ENCODE data around the gene MEGF10. TPM values are rescaled to one million over a fixed set of nuclear protein-coding genes. Genes with fewer than 3 reads are reported as not detected.

Gene MEGF10
- total RNA-seq, 1 experiment from 2014 or later: not detected

DNA sequence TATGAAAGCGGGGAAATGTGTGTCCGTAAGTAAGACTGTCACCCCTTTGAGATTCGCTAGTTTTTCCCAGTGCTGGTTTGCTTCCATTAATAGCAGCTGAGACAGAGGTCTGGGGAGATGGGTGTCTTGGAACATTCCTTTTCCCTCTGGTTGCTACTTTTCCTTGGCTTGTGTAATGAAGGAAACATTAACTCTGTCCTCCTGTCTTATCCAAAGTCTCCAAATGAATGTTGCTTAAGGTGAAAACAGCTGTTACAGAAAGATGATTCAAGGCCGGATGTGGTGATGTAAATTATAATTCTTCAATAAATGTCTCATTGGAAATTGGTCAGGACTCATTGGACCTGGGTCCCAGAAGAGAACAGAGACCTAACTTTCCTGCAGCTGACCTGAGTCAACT, 50.0 kb downstream of the MEGF10 start:
- Histone ChIP-seq H2AFZ (no peak overlapping the region), H3K9me2 (ENCODE audit: insufficient read depth) (no peaks in the 10 kb centered on the region), H3K27me3 (ENCODE audit: insufficient read depth, low read depth) (no peaks in the 10 kb centered on the region), H3F3A (ENCODE audit: insufficient read depth, low read depth) (no peaks in the 10 kb centered on the region), H3K4me2 (no peak overlapping the region), H3K79me2 (ENCODE audit: low read depth) (no peaks in the 10 kb centered on the region), H3K4me1 (replicated peaks; ENCODE audit: insufficient read depth) (no peaks in the 10 kb centered on the region), H3K36me3 (ENCODE audit: low read depth) (no peaks in the 10 kb centered on the region), H3K27ac (no peak overlapping the region), H3K4me3 (no peak overlapping the region), H3K9me3 (ENCODE audit: insufficient read depth, low read depth) (no peaks in the 10 kb centered on the region), H4K20me1 (ENCODE audit: insufficient read depth) (no peaks in the 10 kb centered on the region)
- CTCF ChIA-PET: no interaction called here
- no TSS peak for BruUV-seq (replicated peaks)
- intact Hi-C loops (cut with micrococcal nuclease; ENCODE audit: unreplicated experiment): no loop called here
- DNase-seq: no peak
- POLR2A ChIA-PET (ENCODE audit: unreplicated experiment): no interaction called here
- no peak for TF ChIP-seq EZH2 (IDR thresholded peaks at IDR 0.05; ENCODE audit: low read depth)
- TF ChIP-seq, protein P1, sequence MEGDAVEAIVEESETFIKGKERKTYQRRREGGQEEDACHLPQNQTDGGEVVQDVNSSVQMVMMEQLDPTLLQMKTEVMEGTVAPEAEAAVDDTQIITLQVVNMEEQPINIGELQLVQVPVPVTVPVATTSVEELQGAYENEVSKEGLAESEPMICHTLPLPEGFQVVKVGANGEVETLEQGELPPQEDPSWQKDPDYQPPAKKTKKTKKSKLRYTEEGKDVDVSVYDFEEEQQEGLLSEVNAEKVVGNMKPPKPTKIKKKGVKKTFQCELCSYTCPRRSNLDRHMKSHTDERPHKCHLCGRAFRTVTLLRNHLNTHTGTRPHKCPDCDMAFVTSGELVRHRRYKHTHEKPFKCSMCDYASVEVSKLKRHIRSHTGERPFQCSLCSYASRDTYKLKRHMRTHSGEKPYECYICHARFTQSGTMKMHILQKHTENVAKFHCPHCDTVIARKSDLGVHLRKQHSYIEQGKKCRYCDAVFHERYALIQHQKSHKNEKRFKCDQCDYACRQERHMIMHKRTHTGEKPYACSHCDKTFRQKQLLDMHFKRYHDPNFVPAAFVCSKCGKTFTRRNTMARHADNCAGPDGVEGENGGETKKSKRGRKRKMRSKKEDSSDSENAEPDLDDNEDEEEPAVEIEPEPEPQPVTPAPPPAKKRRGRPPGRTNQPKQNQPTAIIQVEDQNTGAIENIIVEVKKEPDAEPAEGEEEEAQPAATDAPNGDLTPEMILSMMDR (conservative IDR thresholded peaks at IDR 0.05): no peak

GRCh38 chr5:127342364-127342763, 51.8 kb downstream of the MEGF10 start:
- Histone ChIP-seq H3K4me1 (replicated peaks; ENCODE audit: insufficient read depth) (no peaks in the 10 kb centered on the region), H3K4me2 (no peak overlapping the region), H3K9me3 (ENCODE audit: insufficient read depth, low read depth) (no peaks in the 10 kb centered on the region), H3K4me3 (no peak overlapping the region), H3K27me3 (ENCODE audit: insufficient read depth, low read depth) (no peaks in the 10 kb centered on the region), H3K9me2 (ENCODE audit: insufficient read depth) (no peaks in the 10 kb centered on the region), H3K36me3 (ENCODE audit: low read depth) (no peaks in the 10 kb centered on the region), H4K20me1 (ENCODE audit: insufficient read depth) (no peaks in the 10 kb centered on the region), H3F3A (ENCODE audit: insufficient read depth, low read depth) (no peaks in the 10 kb centered on the region), H3K79me2 (ENCODE audit: low read depth) (no peaks in the 10 kb centered on the region), H2AFZ (no peak overlapping the region), H3K27ac (no peak overlapping the region)
- TF ChIP-seq, protein P1 (conservative IDR thresholded peaks at IDR 0.05): no peak
- TF ChIP-seq EZH2 (IDR thresholded peaks at IDR 0.05; ENCODE audit: low read depth): no peak
- DNase-seq: no peak
- POLR2A ChIA-PET (ENCODE audit: unreplicated experiment): no interaction called here
- no TSS peak for BruUV-seq (replicated peaks)
- intact Hi-C loops (cut with micrococcal nuclease; ENCODE audit: unreplicated experiment): no loop called here
- CTCF ChIA-PET: no interaction called here

GRCh38 chr5:127343313-127343712, 52.7 kb downstream of the MEGF10 start:
- ChIA-PET POLR2A (ENCODE audit: unreplicated experiment) (no interaction called here), CTCF (no interaction called here)
- BruUV-seq (replicated peaks): no TSS peak
- H3K36me3 ChIP-seq (ENCODE audit: low read depth): no peaks in the 10 kb centered on the region
- H2AFZ ChIP-seq: no peak overlapping the region
- no peak for DNase-seq
- no peaks in the 10 kb centered on the region for H3F3A ChIP-seq (ENCODE audit: insufficient read depth, low read depth)
- H3K27me3 ChIP-seq (ENCODE audit: insufficient read depth, low read depth): no peaks in the 10 kb centered on the region
- H3K9me2 ChIP-seq (ENCODE audit: insufficient read depth): no peaks in the 10 kb centered on the region
- no peaks in the 10 kb centered on the region for H3K9me3 ChIP-seq (ENCODE audit: insufficient read depth, low read depth)
- H4K20me1 ChIP-seq (ENCODE audit: insufficient read depth): no peaks in the 10 kb centered on the region
- H3K27ac ChIP-seq: no peak overlapping the region
- no peaks in the 10 kb centered on the region for H3K4me1 ChIP-seq (replicated peaks; ENCODE audit: insufficient read depth)
- no peak overlapping the region for H3K4me2 ChIP-seq
- no peaks in the 10 kb centered on the region for H3K79me2 ChIP-seq (ENCODE audit: low read depth)
- intact Hi-C loops (cut with micrococcal nuclease; ENCODE audit: unreplicated experiment): no loop called here
- TF ChIP-seq, protein P1 (conservative IDR thresholded peaks at IDR 0.05): no peak
- no peak for TF ChIP-seq EZH2 (IDR thresholded peaks at IDR 0.05; ENCODE audit: low read depth)
- H3K4me3 ChIP-seq: no peak overlapping the region

All from PC-9 (cell line).